ENCODE data around the gene SLC2A3.
"Not testable (repeated sequence)": the region's sequence is repeated elsewhere in the genome, so short reads cannot be mapped to it uniquely, and the experiment has no call there.

Gene SLC2A3

DNA sequence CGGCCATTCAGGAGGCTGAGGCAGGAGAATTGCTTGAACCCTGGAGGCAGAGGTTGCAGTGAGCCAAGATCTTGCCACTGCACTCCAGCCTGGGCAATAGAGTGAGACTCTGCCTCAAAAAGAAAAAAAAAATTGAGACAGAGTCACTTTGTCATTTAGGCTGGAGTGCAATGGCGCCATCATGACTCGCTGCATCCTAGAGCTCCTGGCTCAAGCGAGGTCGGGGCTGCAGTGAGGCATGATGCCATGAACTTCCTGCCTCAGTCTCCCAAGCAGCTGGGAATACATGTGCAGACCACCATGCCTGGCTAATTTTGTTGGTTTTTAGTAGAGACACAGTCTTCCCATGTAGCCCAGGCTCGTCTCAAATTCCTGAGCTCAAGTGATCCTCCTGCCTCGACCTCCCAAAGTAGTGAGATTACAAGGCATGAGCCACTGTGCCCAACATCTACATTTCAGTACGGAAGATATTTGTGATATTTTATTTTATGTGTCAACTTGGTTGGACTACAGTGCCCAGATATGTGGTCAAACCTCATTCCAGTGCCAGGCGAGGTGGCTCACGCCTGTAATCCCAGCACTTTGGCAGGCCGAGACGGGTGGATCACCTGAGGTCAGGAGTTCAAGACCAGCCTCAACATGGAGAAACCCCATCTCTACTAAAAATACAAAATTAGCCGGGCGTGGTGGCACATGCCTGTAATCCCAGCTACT lies 14.4 kb upstream of the SLC2A3 start:
- DNase-seq: not testable (repeated sequence)

DNA sequence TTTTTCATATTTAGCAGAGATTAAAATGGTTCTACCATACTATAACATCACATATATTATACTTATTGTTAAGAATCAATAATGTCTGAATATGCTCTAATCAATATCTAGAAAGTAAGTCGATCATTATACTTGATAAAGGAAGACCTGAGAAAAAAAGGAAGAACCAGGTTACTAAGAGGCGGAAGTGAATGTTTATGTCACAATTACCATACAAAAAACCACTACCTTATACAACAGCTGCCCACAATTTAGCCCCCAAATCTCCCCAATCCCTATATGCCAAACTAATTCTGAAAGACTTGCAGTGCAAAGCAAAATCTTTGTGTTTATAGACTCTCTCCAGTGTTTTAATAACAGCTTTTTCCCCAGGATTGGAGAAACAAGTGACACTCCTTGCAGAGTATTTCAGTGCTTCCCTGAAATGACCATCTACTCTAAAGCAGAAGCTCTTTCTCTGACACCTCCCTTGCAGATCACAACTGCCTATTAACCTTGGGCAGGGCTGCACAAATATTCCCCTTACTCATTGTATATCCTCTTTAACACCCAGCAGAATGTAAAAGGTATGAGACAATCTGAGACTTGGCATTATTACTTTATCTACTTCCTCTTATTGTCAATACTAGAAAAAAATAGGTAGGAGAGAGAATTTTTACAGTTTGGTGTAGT lies 12.7 kb upstream of the SLC2A3 start:
- no peak for DNase-seq

DNA sequence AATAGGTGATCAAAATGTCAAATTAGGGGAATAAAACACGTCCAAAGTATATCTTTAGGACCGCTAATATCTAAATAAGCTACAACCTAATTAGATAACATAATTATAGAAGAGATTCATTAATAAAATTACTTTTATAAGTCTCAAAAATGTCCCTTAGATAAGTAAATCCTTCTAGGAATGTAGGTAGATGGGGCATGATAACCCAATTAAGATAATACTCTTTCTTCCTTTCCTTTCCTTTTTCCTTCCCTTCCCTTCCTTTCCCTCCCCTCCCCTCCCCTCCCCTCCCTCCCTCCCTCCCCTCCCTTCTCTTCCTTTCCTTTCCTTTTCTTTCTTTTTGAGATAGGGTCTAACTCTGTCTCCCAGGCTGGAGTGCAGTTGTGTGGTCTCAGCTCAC lies 11.0 kb upstream of the SLC2A3 start:
- no peak for DNase-seq

DNA sequence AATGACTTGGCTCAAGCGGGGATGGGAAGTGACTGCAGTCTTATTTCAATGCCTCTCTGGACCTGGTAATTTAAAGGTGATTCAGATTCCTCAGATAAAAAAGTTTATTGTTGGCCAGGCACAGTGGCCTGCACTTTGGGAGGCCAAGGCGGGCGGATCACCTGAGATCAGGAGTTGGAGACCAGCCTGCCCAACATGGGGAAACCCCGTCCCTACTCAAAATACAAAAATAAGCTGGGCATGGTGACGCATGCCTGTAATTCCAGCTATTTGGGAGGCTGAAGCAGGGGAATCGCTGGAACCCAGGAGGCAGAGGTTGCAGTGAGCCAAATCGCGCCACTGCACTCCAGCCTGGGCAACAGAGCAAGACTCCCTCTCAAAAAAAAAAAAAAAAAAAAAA lies 8.8 kb upstream of the SLC2A3 start:
- not testable (repeated sequence) for DNase-seq

DNA sequence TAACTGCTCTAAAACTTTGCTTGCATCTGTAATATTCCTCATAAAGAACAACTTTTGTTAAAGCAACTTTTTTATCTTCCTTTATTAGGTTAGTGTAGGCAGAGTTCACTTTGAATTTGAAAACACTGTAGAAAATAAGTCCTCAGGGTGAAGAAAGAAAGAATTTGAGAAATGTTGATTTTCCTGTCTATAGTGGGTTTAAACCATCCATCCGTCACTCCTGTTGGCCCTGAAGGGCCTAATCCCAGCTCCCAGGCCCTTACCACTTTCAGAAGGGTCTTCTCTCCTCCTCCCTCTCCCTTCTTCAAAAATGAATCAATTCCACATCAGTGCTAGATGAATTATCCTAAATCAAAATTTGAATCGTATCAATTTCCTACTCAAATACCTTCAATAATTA lies 4.9 kb upstream of the SLC2A3 start:
- no peak for DNase-seq

DNA sequence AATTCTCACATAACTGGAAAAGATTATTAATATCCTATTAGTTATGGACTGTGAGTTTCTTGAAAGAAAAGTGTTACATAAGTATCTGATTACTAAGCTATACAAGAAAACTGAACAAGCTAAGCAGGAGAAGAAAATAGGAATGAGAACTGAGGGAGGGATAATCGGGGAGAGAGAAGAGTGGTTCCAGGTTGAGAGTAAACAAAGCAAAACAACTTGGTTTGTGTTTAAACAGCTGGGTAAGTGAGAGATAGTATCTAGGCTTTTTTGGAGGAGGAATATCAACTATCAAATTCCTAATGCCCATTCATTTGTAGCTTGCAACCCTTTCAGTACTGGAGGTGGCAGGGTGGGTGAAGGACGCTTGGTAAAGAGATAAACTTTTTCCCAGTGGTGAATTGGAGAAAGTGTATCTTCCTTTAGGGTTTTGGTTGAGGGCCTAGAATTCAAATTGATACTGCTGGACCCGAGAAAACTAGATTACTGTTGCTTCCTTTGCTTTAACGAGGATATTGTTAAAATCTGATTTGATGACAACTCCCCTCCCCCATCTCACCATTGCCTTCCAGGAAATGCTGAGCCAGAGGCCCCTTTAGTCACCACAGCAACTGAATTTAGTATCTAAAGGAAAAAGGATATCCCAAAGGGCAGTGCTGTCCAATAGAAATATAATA lies 2.0 kb upstream of the SLC2A3 start:
- DNase-seq: peak; percentile 27

DNA sequence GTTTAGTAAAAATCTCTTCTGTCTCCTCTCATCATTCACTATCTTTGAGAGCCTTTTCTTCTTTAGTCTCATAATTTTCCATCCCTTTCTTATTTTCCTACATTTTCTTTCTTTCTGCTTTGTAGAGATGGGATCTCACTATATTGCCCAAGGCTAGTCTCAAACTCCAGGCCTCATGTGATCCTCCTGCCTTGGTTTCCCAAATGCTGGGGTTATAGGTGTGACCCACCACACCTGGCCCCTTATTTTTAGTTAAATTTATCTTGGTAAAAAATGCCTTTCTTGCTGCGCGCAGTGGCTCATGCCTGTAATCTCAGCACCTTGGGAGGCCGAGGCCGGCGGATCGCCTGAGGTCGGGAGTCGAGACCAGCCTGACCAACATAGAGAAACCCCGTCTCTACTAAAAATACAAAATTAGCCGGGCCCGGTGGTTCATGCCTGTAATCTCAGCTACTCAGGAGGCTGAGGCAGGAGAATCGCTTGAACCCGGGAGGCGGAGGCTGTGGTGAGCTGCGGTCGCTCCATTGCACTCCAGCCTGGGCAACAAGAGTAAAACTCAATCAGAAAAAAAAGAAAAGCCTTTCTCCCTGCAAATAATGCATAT lies 996 bp downstream of the SLC2A3 start:
- no peak for DNase-seq

DNA sequence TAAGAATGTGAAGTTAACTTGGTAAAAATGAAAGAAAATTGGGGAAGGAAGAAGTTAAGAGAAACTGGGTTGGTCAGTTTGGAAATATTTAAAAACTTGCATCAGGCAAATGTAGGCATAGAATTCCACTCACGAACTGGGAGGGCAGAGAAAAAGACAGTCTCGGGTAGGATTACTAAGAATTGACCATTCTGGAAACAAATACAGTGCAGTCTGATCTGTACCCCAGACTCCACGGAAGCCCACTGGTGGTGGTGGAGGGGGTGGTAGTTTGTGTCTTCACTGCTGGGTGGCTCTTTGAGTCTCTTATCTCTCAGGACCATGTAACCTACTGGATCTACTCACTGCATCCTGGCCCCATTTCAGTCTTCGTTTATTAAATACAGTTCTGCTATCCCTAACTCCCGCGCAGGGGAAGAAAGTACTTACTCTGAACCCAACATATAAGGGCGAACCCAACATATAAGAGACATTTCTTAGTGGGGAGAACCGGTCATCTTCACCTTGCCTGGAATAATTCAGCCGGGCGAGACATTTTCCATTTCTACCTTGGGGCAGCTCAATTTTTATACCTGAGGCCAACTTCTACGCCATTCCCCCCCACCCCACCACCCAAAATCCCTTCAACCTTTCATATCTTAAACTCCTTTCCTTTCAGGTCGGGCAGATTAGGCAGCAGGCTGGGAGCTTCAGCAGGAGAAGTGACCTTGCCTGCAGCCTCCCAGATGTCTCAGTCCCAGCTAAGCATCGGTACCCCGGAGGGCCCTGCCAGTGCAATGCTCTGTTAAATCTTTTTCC lies 1.7 kb downstream of the SLC2A3 start:
- peak; percentile 14 for DNase-seq

DNA sequence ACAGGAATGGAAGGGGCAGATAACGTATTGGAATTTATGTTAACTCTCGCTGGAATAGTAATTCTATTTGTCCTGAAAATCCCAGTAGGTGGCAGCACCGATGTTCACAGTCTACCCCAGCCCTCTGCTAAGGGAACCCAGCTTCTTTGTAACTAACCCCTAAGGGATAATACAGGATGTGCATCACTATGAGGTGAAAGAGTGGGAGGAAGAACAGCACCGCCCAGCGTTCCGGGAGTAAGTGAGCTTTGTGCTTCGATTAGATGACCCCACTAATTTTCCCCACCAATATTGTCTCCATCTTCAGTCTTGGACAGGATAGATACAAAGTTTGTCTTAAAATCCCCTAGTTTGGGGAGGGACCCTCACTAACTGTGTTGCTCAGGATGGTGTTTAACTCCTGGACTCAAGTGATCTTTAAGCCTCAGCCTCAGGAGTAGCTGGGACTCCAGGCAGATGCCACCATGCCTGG lies 2.7 kb downstream of the SLC2A3 start:
- peak; percentile 95 for DNase-seq

DNA sequence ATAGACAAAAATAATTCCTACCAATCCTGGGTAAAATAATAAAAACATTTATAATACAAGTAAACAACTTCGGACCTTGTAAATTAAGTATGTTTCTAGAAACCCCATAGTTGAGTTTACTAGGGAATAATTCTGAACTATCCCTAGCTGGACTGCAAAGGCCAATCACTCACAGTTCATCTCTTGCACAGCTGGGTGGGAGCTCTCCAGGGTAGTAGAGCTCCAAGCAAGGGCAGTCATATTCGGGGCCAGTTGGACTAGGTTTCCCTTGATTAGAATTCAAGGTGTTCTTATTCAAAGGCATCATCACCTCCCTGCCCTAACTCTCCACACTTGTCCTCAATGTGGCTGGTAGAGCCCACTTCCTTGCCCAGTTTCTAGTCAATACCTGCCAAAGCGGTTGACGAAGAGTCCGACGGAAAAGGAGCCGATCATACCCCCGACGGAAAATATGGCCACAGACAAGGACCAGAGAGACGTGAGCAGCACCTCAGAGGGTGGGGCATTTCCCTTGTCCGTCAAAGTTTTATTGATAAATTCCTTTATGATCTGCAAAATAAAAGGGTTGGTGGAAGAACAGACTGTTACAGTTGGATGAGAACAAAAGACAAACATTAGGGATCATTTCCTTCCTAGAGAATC lies 3.3 kb downstream of the SLC2A3 start:
- not testable (repeated sequence) for DNase-seq

DNA sequence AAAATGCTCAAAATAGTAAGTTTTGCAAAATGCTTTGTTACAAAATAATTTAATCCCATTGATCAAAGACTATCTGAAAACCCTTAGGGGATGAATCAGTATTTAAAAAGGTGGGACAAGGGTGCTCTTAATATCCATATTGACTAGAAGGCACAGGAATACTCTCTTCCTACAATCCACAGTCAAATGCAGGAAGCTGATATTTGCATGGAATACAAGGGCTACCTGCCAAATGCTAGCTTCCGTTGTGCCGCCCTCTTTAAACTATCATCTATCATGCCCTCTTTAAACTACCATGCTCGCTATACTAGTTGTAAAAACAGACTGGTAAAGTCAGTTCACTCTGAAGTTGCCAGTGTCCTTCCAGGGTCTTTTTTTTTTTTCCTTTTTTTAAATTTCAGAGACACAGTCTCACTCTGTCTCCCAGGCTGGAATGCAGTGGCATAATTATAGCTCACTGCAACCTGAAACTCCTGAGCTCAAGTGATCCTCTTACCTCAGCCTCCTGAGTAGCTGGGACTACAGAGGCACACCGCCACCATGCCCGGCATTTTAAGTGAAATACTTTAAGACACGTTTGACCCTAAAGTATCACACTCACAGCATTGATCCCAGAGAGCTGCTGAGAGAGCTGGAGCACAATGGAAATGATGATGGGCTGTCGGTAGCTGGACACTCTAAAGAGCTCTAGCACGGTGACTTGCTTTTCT lies 6.7 kb downstream of the SLC2A3 start:
- no peak for DNase-seq

DNA sequence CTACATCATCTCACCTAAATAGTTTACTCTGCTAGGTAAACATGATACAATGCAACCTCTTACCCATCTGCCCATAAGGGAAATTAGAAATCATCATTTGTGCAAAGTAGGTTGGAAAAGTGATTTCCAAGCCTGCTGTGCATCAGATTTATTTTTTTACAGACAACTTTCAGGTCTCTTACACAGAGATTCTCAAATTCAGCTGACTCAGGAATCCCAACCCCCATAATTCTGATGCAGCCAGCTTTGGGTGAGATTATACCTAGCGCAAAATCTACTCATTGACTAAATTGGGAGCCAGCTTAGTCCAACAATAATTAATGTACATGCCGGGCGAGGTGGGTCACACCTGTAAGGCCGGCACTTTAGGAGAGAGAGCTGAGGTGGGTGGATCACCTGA lies 8.5 kb downstream of the SLC2A3 start:
- DNase-seq: no peak

DNA sequence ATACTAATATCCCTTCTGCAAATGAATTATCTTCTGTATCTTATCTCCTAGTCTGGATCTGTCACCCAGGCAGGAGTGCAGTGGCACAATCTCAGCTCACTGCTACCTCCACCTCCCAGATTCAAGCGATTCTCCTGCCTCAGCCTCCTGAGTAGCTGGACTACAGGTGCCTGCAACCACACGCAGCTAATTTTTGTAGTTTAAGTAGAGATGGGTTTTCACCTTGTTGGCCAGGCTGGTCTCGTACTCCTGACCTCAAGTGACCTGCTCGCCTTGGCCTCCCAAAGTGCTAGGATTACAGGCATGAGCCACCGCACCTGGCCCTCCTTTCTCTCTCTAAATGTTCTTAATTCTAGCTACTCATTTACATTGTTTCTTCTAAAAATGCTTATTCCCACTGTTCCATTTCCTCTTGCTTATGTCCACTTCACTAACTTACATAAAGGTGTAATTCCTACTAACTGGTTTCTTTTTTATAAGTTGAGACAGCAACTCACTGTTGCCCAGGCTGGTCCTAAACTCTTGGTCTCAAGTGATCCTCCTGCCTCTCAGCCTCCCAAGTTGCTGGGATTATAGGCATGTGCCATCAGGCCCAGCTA lies 9.8 kb downstream of the SLC2A3 start:
- DNase-seq: not testable (repeated sequence)

DNA sequence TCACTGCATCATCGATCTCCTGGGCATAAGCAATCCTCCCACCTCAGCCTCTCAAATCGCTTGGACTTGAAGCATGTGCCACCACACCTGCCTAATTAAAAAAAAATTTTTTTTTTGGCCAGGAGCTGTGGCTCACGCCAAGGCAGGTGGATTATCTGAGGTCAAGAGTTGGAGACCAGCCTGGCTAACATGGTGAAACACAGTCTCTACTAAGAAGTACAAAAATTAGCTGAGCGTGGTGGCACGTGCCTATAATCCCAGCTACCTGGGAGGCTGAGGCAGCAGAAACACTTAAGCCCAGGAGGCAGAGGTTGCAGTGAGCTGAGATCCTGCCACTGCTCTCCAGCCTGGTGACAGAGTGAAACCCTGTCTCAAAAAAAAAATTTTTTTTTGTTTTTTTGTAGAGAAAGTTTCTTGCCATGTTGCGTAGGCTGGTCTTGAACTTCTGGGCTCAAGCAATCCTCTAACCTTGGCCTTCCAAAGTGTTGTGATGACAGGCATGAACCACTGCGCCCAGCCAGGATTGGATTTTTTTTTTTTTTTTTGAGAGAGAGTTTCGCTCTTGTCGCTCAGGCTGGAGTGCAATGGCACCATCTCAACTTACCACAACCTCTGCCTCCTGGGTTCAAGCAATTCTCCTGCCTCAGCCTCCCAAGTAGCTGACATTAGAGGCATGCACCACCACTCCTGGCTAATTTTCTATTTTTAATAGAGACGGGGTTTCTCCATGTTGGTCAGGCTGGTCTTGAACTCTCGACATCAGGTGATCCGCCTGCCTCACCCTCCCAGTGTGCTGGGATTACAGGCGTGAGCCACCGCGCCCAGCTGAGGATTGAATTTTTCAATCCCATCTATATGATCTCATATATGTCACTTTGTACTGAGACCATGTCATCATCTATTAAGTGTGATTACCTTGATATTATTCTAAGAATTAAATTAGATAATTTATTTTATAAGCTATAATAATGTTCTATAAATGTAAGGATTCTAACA lies 12.4 kb downstream of the SLC2A3 start:
- DNase-seq: no peak

DNA sequence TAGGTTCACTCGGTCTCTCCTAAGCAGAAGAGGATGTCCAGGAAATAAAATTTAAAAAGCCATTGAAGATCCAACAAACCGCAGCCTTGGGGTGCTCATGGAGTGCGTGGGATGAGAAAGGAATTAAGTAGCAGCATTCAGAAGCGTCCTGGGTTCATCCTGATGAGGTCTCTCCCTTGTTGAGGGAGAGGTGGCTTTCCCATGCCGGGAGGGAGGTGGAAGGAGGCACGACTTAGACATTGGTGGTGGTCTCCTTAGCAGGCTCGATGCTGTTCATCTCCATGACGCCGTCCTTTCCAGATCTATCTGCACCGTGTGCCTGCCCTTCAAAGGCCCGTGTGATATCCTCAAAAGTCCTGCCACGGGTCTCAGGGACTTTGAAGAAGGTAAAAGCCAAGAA lies 14.8 kb downstream of the SLC2A3 start:
- DNase-seq: not testable (repeated sequence)

DNA sequence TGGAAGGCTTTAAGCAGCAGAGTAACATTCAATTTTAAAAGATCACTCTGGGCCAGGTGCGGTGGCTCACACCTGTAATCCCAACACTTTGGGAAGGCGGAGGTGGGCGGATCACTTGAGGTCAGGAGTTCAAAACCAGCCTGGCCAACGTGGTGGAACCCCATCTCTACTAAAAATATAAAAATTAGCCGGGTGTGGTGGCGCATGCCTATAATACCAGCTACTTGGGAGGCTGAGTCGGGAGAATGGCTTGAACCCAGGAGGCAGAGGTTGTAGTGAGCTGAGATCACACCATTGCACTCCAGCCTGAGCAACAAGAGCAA lies 17.8 kb downstream of the SLC2A3 start:
- DNase-seq: not testable (repeated sequence)

DNA sequence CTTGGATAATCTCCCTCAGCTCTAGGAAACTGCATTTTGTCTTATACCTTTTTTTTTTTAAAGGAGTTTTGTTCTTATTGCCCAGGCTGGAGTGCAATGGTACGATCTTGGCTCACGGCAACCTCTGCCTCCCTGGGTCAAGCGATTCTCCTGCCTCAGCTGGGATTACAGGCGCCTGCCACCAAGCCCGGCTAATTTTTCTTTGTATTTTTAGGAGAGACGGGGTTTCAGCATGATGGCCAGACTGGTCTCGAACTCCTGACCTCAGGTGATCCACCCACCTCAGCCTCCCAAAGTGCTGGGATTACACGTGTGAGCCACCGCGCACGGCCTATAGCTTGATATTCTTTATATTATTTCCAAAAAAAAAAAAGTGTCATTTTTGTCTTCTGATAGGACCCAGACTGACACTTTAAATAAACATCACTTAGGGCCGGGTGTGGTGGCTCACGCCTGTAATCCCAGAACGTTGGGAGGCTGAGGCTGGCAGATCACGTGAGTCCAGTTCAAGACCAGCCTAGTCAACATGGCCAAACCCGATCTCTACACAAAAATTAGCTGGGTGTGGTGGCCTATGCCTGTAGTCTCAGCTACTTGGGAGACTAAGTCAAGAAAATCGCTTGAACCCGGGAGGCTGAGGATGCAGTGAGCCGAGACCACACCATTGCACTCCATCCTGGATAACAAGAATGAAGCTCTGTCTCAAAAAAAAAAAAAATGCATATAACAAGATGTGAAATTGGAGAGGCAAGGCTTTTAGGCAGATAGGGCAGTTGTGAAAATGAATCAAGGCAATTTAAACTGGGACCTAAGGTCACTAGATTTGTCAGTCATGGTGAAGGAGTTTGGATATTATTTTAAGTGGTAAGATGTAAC lies 18.4 kb downstream of the SLC2A3 start:
- DNase-seq: no peak

DNA sequence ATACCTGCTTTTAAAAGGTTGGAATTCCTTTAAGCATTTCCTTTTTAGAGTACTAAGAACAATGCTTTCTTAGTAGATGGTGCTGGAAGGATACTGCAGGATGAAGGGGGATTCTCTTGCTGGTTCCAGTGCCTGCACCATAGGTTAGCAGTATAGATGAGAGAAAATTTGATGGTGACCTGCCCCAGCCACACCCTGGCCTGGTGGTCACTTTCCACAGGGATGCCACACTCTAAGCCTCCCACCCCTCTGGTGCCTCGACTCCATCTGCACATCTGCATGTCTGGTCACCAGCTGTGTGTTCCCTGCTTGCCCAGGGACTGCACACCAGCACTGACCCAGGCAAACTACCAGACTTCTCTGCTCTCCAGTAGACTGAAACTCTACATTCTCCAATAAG lies 19.1 kb downstream of the SLC2A3 start:
- no peak for DNase-seq
